HG03460 (cell line): ENCODE data around the gene CNTNAP2.
"Not testable (repeated sequence)": the region's sequence is repeated elsewhere in the genome, so short reads cannot be mapped to it uniquely, and the experiment has no call there.

Experiments used
- ATAC-seq: cut with Tn5 transposase; IDR thresholded peaks from one replicate; pipeline ENCODE4 v1.9.1; 2021; ENCODE audit not compliant: unreplicated experiment

Gene CNTNAP2

DNA sequence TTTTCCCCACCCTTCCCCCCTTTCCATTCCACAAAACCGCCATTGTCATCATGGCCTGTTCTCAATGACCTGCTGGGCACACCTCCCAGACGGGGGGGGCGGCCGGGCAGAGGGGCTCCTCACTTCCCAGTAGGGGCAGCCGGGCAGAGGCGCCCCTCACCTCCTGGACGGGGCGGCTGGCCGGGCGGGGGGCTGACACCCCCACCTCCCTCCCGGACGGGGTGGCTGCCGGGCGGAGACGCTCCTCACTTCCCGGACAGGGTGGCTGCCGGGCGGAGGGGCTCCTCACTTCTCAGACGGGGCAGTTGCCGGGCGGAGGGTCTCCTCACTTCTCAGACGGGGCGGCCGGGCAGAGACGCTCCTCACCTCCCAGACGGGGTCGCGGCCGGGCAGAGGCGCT, 1685.2 kb downstream of the CNTNAP2 start:
- not testable (repeated sequence) for ATAC-seq

DNA sequence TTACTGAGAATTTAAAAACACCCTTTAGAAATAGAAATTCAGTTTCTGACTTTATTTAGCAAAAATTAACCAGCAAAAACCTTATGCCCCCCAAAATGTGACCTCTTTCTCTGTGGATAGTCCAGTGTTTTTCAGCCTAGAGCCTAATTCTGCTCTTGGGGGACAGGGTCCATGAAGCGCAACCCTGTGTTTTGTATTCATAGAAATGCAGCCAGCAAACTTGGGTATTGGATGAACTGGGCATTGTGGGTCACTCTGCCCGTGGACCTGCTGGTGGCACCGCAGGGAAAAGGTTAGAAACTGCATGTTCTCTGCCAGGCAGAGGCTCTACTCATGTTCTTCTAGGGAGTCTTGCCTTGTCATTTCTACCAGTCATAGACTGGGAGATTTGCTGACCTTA, 1686.5 kb downstream of the CNTNAP2 start:
- ATAC-seq, result no peak

DNA sequence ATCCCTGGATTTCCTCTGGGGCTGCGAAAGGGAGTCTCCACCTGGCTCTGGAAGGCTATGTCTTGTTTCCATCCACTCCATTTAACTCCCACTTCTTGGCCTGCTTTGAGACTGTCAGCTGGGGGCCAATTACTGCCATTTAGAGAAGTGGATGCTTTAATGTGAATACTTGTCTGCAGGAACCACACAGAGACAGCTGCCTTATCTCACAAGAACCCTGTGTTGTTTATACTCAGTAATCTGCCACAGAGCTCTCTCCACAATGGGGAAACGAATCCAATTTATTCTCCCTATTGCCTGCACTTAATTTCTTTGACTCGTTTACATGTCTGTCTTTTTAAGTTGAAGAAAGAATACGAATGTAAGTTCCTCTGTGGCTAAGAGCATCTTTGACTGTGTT, 1687.0 kb downstream of the CNTNAP2 start:
- no peak for ATAC-seq

DNA sequence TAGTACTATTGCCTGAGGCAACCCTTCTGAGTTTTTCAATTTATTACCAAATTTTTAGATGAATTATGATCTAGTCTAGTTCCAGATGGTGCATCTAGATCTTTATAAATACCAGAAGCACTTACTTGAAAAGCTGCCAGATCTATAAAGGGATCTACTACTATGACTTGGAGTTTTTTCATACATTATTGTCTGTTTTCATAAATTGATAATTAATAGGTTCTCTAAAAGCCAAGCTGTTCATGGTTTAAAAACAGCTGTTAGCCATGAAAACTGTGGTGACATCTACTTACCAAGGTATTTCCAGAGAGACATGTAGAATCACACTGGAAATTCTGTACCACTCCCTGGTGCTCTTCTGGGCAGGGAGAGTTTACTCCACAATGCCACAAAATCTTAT, 1687.4 kb downstream of the CNTNAP2 start:
- ATAC-seq, result no peak

DNA sequence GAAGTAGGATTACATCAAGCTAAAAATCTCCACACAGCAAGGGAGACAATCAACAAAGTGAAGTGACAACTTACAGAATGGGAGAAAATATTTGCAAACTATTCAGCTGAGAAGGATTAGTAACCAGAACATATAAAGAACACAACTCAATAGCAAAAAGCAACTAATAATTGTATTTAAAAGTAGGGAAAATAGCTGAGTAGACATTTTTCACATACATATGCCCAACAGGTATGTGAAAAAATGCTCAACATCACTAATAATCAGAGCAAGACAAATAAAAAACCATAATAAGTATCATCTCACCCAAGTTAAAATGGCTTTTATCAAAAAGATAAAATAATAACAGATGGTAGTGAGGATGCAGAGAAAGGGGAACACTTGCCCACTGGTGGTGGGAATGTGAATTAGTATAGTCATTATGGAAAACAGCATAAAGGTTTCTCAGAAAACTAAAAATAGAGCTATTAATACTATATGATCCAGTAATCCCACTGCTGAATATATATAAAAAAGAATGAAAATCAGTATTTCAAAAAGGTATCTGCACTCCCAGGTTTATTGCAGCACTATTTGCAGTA, 1689.5 kb downstream of the CNTNAP2 start:
- no peak for ATAC-seq

DNA sequence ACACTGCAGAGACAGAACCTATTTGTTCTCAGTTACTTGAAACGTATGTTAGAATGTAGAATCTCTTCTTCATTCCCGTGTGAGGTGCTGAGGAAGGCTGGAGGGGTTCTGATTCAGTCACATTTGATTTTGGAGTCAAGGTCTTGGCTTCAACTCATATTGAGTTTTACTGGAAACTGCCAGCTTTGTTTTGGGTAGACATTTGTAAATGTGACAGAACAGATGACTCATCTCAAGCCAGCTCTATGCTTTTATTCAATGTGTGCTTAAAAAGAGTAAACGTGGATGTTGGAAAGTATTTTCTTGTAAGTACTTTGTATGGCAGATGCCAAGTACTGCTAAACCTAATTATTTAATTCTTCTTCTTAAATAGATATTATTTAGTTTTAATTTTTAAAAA, 1693.2 kb downstream of the CNTNAP2 start:
- no peak for ATAC-seq

DNA sequence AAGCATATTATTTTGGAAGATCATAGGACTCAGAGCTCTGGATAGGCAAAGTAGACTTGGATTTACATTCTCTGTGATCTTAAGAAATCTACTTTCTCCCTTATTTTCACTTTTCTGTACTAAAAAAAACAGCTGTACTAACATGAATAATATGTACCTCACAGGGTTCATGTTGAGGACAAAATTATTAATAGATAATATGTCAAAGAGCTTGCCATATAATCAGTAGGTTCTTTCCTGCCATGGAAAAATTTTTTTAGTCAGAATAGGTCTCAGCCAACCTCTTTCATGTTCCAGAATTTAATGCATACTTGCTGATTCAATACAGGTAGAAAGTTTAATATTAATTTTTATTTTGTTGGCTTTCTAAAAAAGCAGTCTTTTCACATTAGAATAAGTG, 1693.7 kb downstream of the CNTNAP2 start:
- no peak for ATAC-seq

DNA sequence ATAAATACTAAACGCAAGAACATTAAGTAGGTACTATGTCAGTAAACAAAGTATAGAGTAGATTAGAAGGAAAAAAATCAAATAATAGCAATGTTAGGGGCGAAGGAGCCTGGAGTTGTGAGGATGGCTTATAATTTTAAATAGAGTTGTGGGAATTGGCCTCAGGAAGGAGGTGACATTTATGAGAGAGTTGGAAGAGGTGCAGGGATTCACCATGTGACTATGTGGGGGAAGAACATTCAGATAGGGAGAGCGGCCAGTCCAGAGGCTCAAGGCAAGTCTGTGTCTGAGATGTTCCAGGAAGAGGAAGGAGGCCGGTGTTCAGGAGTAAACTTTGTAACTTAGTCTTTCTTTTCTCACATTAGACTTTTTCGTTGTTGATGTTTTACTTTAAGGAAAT, 1695.3 kb downstream of the CNTNAP2 start:
- ATAC-seq, result no peak

DNA sequence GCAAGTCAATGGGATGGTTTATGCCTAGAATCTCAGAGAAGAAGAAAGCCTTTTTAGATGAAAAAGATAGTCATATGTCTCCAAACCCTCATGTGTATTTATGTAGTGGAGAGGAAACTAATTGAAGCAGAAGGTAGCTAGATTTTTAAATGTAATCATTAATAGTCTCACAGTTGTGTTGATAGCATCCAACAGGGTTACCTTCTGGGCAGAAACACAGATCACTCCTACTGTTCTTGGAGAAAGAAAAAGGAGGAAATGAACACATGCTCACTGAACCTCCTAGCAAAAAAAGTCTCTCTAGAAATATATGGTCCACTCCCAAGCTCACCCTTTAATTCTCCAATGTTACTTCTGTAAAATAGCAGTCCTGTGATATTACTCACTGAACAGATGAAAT, 1696.7 kb downstream of the CNTNAP2 start:
- no peak for ATAC-seq

DNA sequence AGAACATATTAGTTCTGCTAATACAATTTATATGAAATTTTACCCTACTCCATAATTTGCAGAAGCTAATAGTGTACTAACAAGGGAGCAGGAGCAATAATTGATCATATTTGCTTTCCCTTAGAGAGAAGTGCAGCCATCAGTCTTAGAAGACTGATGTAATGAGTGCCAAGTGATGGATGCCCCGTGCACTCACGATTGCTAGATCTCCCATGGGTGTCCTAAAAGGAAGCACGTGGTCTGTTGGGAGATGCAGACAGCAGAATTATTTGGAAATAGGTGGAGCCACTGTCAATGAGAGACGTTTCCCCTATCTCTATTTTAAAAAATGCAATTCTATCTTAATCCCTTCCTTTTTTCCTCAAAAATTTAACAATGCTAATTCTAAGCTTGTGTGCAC, 1701.7 kb downstream of the CNTNAP2 start:
- ATAC-seq, result no peak

DNA sequence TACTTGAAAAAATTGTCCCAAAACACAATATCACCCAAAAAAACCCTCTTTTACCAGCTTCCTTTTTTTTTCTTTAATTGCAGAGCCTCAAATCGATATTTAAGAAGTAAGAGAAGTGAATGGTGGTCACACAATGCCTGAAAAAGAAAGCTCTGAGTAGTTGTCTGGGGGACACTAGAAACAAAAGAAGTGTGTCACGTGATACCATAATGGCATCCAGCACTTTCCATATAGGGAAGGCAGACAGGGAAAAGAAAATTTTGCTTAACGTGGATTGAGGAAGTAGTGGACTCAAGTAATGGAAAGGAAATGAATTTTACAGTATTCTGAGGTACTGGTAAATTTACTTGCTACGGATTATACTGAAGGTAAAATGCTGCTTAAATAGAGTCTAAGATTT, 1708.1 kb downstream of the CNTNAP2 start:
- ATAC-seq, result no peak

DNA sequence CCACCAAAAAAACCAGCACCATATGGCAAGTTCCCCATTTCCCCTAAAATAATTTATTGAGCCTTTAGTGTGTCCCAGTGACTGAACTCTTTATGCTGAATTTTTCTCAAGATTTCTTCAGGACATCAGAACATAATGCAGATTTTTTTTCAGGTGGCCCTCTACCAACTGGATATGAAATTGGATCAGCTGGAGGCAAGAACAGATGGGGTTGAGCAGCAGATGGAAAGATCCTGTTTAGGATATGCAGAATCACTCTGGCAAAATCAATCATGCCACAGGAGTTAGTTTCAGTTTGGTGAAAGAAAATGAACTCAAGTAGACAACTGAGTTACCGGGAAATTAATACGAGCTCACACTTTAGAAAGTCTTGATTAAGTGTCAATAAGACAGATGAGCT, 1712.4 kb downstream of the CNTNAP2 start:
- ATAC-seq, result no peak

DNA sequence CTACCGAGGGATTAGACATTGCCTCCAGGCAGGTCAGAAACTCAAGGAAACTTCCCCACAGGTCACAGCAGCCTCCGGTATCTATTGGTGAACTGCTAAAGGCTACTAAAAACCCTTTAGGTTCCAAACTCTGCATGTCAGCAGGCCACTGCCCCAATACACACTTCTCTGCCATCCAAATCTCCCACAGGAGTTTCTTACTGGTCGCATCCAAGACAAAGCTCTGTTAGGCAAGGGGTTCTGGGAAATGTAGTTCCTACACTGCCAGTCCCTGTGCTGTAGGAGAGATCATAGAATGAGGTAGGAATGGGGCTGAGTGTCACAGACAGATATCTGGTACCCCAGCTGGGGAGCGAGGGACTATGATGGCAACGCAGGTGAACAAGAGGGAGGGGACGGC, 1717.0 kb downstream of the CNTNAP2 start:
- ATAC-seq, result no peak

DNA sequence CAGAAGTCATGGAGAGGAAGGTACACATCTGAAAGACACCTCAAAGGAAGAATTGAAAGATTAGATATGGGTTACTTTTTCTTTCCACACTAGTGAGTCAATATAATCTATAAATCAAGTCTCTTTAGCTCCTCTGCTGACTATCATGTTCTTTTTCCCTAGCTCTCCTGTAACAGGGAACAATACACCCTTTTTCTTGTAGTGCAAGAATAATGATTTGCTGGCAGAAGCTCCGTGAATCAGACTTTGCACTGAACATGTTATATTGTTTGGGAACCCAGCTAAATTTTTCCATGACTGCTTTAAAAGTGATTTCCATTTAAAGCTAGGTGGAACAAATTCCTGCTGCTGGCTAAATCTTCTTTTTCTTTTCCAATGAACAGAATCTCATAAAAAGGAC, 1717.4 kb downstream of the CNTNAP2 start:
- ATAC-seq, result no peak

DNA sequence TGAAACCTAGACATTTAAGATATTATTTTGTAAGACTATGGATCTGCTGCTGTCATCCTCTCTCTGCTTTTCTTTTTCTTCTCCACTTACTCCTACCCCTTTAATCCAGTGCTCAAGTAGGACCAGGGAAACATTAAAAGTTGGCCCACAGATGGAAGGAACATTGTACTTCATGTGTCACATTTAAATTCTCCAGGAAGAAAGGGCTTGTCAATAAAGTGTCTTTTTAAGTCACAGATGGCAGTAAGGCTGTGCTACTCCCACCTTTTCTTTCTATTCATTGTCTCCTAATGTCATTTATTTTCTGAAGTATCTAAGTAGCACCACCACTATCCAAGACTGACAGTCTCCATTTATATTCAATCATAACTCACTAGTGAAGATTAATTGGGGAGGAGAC, 1736.2 kb downstream of the CNTNAP2 start:
- no peak for ATAC-seq

DNA sequence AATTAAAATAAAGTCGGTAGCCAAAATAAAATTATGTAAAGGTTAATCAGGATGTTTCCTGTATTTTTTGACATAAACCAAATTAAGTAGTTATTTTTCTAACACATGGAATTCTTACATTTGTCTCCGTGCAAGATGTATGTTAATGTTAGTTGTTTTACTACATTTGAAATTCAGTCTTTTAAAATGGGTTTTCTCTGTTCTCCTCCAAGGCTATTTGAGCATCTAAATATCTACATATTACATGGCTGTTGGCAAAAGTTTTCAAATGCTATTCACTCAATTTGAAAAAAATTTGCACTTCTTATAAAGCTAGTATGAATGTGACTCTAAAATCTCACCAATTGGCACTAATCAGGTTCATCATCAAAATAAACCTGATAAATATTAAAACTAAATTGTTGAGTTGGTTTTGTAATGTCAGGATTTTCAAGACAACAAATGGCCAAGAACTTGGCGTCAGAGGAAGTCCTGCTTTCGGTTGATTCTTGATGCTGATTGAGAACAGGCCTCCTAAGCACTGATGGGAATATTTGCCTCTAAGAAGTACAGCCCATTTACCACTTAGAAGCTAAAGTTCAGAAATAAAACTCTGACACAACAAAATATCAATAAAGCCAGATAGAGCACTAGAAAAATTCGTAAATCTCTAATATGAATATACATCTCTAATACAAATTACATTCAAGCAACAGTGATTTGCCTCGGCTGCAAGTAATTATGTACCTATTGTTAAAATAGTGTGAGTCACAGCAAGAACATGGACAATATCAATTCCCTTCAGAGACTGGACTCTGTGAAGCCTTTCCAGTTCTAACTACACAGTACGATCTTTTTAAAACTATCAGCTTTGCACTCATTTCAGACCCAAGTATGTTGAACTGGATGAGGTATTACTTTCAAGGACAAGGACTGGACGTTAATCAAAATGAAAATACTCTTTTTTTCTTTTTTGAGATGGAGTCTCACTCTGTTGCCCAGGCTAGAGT, 1740.8 kb downstream of the CNTNAP2 start:
- ATAC-seq, result no peak

DNA sequence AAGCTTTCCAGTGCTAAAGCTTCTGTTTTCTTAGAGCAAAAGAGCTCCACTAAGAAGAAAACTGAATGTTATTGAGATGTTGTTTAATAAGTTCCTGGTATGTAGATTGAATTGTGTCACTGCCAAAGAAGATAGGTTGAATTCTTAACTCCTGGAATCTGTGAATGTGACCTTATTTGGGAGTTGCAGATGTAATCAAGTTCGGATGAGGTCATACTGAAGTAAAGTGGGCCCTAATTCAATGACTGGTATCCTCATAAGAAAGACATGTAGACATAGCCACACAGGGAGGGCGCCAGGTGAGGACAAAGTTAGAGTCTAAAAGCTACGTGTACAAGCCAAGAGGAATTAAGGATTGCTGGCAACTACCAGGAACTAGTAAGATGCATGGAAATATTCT, 1741.8 kb downstream of the CNTNAP2 start:
- no peak for ATAC-seq

DNA sequence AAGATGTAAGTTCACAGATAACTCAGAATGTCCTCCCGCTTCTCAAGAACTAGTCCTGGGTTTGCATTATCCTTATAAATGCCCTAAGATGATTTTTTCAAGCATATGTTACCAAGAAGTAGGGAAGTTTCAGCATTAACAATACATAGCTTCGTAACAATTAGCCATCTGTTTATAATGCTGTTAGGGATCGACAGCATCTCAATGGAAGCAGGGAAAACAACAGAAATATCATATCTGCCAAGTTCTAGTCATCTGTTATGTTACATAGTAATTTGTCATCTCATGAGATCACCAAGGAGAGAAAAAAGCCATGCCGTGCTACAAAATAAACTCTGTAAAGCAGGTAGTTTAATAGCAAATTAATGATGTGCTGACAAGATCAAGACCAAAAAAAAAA, 1742.4 kb downstream of the CNTNAP2 start:
- ATAC-seq, result no peak

DNA sequence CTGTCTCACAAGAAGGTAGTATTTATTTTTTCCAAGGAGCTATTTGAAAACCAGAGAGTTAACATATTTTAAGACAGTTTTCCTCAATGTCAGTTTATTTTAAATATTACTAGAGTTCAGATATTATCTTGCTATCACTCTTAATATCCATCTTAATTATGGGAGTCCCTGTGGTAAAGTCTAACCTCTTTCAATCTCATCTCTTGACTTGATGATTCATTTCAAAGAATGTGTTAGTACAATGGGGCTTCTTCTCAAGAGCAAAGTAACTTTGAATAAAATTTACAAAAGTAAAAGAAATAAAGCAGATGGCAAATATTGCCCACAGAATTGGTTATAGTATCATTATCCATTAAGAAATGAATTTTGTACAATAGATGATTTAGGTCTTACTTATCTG, 1742.9 kb downstream of the CNTNAP2 start:
- ATAC-seq, result no peak

DNA sequence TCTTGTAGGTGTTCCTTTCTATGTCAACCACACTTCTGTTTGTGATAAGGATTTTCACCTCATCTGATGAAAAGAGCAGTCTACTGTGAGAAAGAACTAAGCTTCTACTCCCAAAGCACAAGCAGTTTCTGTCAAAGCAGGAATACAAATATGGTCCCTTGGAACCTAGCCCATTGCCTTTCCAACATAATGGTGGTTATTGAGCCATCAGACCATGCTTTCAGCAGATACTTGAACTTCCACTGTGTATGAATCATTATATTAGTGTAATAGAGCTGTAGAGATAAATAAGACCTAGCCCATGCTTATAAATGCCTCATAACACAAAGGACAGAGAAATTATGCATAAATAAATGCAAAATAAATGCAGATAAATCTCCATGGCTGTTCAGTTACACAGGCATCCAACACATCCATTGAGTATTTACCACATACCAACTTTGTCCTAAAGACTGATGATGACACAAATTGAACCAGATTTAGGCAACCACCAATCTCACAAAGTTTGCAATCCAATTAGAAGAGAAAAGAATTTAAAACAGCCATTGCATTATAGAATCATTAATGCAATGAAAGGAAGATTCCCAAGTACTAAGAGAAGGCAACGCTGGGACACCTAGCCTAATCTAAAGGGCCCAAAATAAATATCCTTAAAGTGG, 1744.6 kb downstream of the CNTNAP2 start:
- no peak for ATAC-seq

DNA sequence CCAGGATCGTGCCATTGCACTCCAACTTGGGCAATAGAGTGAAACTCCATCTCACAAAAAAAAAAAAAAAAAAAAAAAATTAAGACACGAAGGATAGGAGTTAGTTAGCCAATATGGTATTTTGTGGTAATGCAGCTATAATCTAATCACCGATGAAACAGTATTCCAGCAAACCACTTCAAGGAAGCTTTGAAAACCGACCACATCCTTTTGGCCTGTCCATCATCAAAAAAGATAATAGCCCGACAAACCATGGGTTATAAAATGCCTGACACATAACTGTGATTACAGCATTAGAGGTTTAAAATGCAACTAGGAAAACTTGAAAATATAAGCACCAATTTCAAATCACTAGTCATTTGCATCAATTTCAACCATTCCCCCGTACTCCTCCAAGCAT, 1745.3 kb downstream of the CNTNAP2 start:
- ATAC-seq, result no peak

DNA sequence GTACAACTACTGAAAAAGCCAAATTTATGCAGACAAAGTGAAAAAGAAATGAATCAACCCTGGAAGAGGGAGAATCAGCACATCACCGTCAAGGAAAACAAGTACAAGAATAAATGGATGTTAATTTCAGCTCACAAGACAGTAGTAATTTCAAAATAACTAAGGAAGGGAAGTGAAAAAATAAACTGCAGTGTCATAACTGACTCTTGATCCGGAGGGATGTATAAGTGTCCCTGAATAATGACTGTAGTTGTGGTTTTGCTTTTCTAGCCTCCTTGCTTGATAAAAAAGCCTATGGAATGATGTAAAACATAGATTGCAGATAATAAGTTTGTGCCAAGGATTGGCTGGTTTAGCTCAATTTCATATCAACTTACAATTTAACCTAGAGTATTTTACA, 1752.9 kb downstream of the CNTNAP2 start:
- no peak for ATAC-seq
